Hepatocyte (in vitro differentiated cells): ENCODE data around the gene CFAP53.

Experiments used
- EZH2 ChIP-seq: fragments of 200-600 bp; sonication (generic); IDR thresholded peaks from 2 replicates; pipeline ENCODE4 v1.6.1; 2016; ENCODE audit warnings: antibody characterized with exemption, mild to moderate bottlenecking, borderline replicate concordance
- EZH2phosphoT487 ChIP-seq: fragments of 200-600 bp; sonication (generic); IDR thresholded peaks from one replicate; pipeline ENCODE4 v1.6.1; 2018; ENCODE audit warnings: antibody characterized with exemption, mild to moderate bottlenecking, low read depth, moderate library complexity; ENCODE audit not compliant: unreplicated experiment, severe bottlenecking
- TF ChIP-seq, protein P1 (sequence below): fragments of 200-600 bp; sonication (generic); IDR thresholded peaks from 2 replicates; pipeline ENCODE4 v1.5.1; 2016; ENCODE audit warnings: antibody characterized with exemption, mild to moderate bottlenecking; ENCODE audit not compliant: poor library complexity

DNA sequence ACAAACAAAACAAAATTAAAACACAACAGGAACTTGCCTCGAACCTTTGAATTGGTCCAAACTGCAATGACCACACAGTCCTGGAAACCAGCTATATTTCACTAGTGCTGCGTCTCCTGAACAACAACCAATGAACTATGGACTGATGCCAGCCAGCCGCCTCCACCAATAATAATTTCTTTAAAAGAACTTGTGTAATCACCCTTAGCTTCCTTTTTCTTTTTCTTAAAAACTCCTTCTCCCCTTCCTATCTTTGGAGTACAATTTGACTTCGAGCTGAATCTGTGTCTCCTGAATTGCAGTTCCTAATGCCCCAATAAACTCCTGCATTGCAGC is 22.8 kb upstream of the CFAP53 start:
- TF ChIP-seq, protein P1, sequence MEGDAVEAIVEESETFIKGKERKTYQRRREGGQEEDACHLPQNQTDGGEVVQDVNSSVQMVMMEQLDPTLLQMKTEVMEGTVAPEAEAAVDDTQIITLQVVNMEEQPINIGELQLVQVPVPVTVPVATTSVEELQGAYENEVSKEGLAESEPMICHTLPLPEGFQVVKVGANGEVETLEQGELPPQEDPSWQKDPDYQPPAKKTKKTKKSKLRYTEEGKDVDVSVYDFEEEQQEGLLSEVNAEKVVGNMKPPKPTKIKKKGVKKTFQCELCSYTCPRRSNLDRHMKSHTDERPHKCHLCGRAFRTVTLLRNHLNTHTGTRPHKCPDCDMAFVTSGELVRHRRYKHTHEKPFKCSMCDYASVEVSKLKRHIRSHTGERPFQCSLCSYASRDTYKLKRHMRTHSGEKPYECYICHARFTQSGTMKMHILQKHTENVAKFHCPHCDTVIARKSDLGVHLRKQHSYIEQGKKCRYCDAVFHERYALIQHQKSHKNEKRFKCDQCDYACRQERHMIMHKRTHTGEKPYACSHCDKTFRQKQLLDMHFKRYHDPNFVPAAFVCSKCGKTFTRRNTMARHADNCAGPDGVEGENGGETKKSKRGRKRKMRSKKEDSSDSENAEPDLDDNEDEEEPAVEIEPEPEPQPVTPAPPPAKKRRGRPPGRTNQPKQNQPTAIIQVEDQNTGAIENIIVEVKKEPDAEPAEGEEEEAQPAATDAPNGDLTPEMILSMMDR, result no peak
- no peak for TF ChIP-seq EZH2
- TF ChIP-seq EZH2phosphoT487, result no peak
